ENCODE results near the gene HHAT.

DNA sequence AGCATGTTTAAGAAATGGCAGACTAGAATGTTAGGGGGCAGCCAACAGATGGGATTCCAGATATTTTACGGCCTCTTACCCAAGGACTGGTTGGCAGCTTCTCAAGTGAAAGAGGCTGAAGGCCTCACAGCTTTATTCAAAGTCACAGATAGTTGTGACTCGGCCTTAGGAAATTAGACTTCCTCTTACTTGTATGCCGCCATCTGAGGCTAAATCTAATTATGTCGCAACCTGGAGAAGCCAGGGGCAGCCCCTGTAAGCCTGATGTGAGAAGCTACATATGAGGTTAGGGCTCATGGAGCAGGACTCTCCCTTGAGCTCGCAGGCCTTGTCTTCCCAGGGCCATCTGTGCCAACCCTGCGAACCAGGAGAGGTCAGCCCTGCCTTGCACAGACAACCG, 352.5 kb downstream of the HHAT start:
- TF ChIP-seq, protein P1, sequence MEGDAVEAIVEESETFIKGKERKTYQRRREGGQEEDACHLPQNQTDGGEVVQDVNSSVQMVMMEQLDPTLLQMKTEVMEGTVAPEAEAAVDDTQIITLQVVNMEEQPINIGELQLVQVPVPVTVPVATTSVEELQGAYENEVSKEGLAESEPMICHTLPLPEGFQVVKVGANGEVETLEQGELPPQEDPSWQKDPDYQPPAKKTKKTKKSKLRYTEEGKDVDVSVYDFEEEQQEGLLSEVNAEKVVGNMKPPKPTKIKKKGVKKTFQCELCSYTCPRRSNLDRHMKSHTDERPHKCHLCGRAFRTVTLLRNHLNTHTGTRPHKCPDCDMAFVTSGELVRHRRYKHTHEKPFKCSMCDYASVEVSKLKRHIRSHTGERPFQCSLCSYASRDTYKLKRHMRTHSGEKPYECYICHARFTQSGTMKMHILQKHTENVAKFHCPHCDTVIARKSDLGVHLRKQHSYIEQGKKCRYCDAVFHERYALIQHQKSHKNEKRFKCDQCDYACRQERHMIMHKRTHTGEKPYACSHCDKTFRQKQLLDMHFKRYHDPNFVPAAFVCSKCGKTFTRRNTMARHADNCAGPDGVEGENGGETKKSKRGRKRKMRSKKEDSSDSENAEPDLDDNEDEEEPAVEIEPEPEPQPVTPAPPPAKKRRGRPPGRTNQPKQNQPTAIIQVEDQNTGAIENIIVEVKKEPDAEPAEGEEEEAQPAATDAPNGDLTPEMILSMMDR (conservative IDR thresholded peaks at IDR 0.05; ENCODE audit: low read length) = no peak
- no peak for TF ChIP-seq EZH2phosphoT487 (IDR thresholded peaks at IDR 0.05; ENCODE audit: borderline replicate concordance, low read depth, low read length)
